CD4-positive, CD25-positive, alpha-beta regulatory T cell (primary cell): ENCODE measurements around the gene METTL8. TPM values are rescaled to one million over a fixed set of nuclear protein-coding genes. Genes with fewer than 3 reads are reported as not detected.
A peak's percentile ranks its signal among the peaks of the same experiment; 100 is the strongest.

Experiments used
- ATAC-seq, 2 donors: fragments of 150-1000 bp; cut with Tn5 transposase; one replicate each; pipeline ENCODE4 v1.10.0; 2021; ENCODE audit warnings: low read depth in 2 of 2, moderate number of reproducible peaks in 2 of 2, moderate library complexity in 1 of 2
- DNase-seq, 3 donors: peaks; one replicate each; pipeline versions ENCODE4 v3.0.0 to v3.0.0-alpha.2; 2012 to 2022; ENCODE audit warnings: mixed read lengths in 1 of 3
- H3K27ac ChIP-seq: one replicate; pipeline ENCODE4 v1.7.0; 2013; ENCODE audit warnings: mild to moderate bottlenecking, low read length; ENCODE audit not compliant: insufficient read depth, poor library complexity, severe bottlenecking
- H3K27me3 ChIP-seq: one replicate; pipeline ENCODE4 v1.7.0; 2013; ENCODE audit warnings: low read length; ENCODE audit not compliant: control insufficient read depth, insufficient read depth
- H3K36me3 ChIP-seq: one replicate; pipeline ENCODE4 v1.7.0; 2013; ENCODE audit warnings: mild to moderate bottlenecking, low read length, moderate library complexity; ENCODE audit not compliant: control insufficient read depth, insufficient read depth
- H3K4me1 ChIP-seq: 2 replicates; pipeline ENCODE4 v1.7.0; 2013; ENCODE audit warnings: mild to moderate bottlenecking, low read length; ENCODE audit not compliant: insufficient read depth, control insufficient read depth, poor library complexity, severe bottlenecking
- H3K4me3 ChIP-seq: one replicate; pipeline ENCODE4 v1.7.0; 2013; ENCODE audit warnings: low read depth, mild to moderate bottlenecking, low read length, moderate library complexity
- H3K9me3 ChIP-seq, 2 experiments: 1 replicate in 1 of 2; 2 replicates in 1 of 2; pipeline ENCODE4 v1.7.0; 2013; ENCODE audit warnings: low read length in 2 of 2, mild to moderate bottlenecking in 1 of 2, moderate library complexity in 1 of 2; ENCODE audit not compliant: control insufficient read depth in 2 of 2
- H3K27ac Mint-ChIP-seq, 3 donors: one replicate each; pipeline ENCODE4 v1.8.0; 2020 to 2022; ENCODE audit warnings: mild to moderate bottlenecking in 3 of 3, mixed read lengths in 3 of 3, moderate library complexity in 2 of 3
- H3K27me3 Mint-ChIP-seq: one replicate; pipeline ENCODE4 v1.8.0; 2022; ENCODE audit warnings: mild to moderate bottlenecking, mixed read lengths
- H3K36me3 Mint-ChIP-seq: one replicate; pipeline ENCODE4 v1.8.0; 2020; ENCODE audit warnings: mixed read lengths
- H3K4me1 Mint-ChIP-seq, 4 donors: one replicate each; pipeline ENCODE4 v1.8.0; 2020 to 2022; ENCODE audit warnings: mixed read lengths in 4 of 4, mild to moderate bottlenecking in 1 of 4
- H3K4me3 Mint-ChIP-seq, 4 donors: one replicate each; pipeline ENCODE4 v1.8.0; 2020 to 2022; ENCODE audit warnings: mild to moderate bottlenecking in 4 of 4, mixed read lengths in 4 of 4, moderate library complexity in 3 of 4
- H3K9me3 Mint-ChIP-seq, 7 donors: one replicate each; pipeline ENCODE4 v1.8.0; 2020 to 2022; ENCODE audit warnings: mixed read lengths in 7 of 7, mild to moderate bottlenecking in 3 of 7, moderate library complexity in 2 of 7
- polyA plus RNA-seq, 4 donors: library from polyadenylated mRNA; unstranded; fragments of 300-500 nt; fragmentation: Illumina TruSeq; gene quantifications; one replicate each; pipeline ENCODE4 v1.2.3, GENCODE V29; 2021
- total RNA-seq: library from RNA; stranded (reverse); gene quantifications from one replicate; pipeline ENCODE4 v1.2.3, GENCODE V29; 2022

The METTL8 gene, protein sequence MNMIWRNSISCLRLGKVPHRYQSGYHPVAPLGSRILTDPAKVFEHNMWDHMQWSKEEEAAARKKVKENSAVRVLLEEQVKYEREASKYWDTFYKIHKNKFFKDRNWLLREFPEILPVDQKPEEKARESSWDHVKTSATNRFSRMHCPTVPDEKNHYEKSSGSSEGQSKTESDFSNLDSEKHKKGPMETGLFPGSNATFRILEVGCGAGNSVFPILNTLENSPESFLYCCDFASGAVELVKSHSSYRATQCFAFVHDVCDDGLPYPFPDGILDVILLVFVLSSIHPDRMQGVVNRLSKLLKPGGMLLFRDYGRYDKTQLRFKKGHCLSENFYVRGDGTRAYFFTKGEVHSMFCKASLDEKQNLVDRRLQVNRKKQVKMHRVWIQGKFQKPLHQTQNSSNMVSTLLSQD
- total RNA-seq (19.7 TPM), polyA plus RNA-seq (10 to 100 TPM; 12.6 to 27.3 (median 19.9) TPM)

DNA sequence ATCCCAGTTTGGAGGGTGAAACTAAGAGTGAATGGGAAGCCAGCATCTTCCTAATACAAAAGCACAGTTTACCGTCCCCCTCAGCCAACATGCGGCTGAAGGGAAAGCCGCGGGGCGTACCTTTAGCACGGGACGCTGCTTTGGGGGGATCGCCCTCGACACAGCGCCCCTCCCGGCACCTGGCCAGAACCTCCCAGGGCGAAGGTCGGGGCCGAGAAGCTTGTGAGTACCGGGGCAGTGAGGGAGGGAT, at the start of gene METTL8:
TSS of gene METTL8 (minus strand) at position 228 of the 250 bp plus-strand sequence. CDS start 41,805 bp downstream, outside the sequence.
- Mint-ChIP-seq H3K27me3 (no peaks in the 10 kb centered on the region), H3K9me3 (no peaks in the 10 kb centered on the region), H3K4me3 (peak within 1 kb of the TSS; percentile 89 to 98 (median 90)), H3K4me1 (peaks cover 33 to 48% (median 35%) of the 10 kb centered on the region in 4 donors), H3K27ac (peak within 1 kb of the TSS; percentile 91 to 98 (median 95)), H3K36me3 (peaks cover 25% of the 10 kb centered on the region)
- ATAC-seq (no peak), DNase-seq (no peak)
- Histone ChIP-seq H3K36me3 (peaks cover 15% of the 10 kb centered on the region), H3K27me3 (no peaks in the 10 kb centered on the region), H3K4me1 (peaks cover 25% of the 10 kb centered on the region), H3K9me3 (no peaks in the 10 kb centered on the region), H3K27ac (peak within 1 kb of the TSS; percentile 96), H3K4me3 (peak within 1 kb of the TSS; percentile 91)

- H3K27ac Mint-ChIP-seq, result no peak overlapping the region
- Histone ChIP-seq H3K9me3 (no peaks in the 10 kb centered on the region), H3K4me3 (no peak overlapping the region), H3K4me1 (peaks cover 10% of the 10 kb centered on the region), H3K27me3 (no peaks in the 10 kb centered on the region), H3K27ac (no peak overlapping the region), H3K36me3 (peaks cover 25% of the 10 kb centered on the region)
- no peak overlapping the region for H3K4me3 Mint-ChIP-seq
- peaks cover 52% of the 10 kb centered on the region for H3K36me3 Mint-ChIP-seq
- ATAC-seq (no peak), DNase-seq (no peak)
- H3K9me3 Mint-ChIP-seq, result no peaks in the 10 kb centered on the region
- no peaks in the 10 kb centered on the region for H3K27me3 Mint-ChIP-seq
- peaks cover 7 to 24% (median 18%) of the 10 kb centered on the region in 4 donors for H3K4me1 Mint-ChIP-seq
Measured at GRCh38 chr2:171482877-171483276, 49.1 kb upstream of the METTL8 start.

GRCh38 chr2:171482308-171482707, 48.5 kb upstream of the METTL8 start:
- Histone ChIP-seq H3K4me1 (peaks cover 10% of the 10 kb centered on the region), H3K27me3 (no peaks in the 10 kb centered on the region), H3K9me3 (no peaks in the 10 kb centered on the region), H3K27ac (no peak overlapping the region), H3K36me3 (peaks cover 27% of the 10 kb centered on the region), H3K4me3 (no peak overlapping the region)
- H3K4me1 Mint-ChIP-seq, result peaks cover 7 to 24% (median 18%) of the 10 kb centered on the region in 4 donors
- H3K36me3 Mint-ChIP-seq, result peaks cover 52% of the 10 kb centered on the region
- no peaks in the 10 kb centered on the region for H3K27me3 Mint-ChIP-seq
- ATAC-seq (no peak), DNase-seq (no peak)
- no peak overlapping the region for H3K4me3 Mint-ChIP-seq
- no peak overlapping the region for H3K27ac Mint-ChIP-seq
- H3K9me3 Mint-ChIP-seq, result no peaks in the 10 kb centered on the region

DNA sequence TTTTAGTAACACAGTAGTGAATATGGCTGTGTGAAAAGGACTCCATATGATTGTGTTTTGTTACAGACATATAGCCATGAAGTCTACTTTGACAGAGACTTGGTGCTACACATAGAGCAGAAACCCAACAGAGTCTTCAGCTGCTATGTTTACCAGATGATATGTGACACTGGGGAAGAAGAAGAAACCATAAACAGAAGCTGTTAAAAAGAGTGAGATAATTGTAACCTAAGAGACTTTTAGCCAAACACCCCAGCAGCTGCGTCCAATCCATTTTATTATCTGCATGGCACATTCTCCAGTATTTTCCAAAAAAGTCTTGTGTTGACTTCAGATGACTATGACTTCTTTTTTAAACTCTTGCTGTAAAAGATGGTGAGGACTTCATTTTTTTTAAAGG, 47.1 kb upstream of the METTL8 start:
- H3K27ac ChIP-seq, result no peak overlapping the region
- ATAC-seq (no peak), DNase-seq (no peak)
- no peaks in the 10 kb centered on the region for H3K9me3 Mint-ChIP-seq
- no peaks in the 10 kb centered on the region for H3K9me3 ChIP-seq
- peaks cover 32% of the 10 kb centered on the region for H3K36me3 ChIP-seq
- peaks cover 7 to 22% (median 16%) of the 10 kb centered on the region in 4 donors for H3K4me1 Mint-ChIP-seq
- no peak overlapping the region for H3K4me3 ChIP-seq
- H3K36me3 Mint-ChIP-seq, result peaks cover 46% of the 10 kb centered on the region
- no peaks in the 10 kb centered on the region for H3K27me3 Mint-ChIP-seq
- H3K27ac Mint-ChIP-seq, result peak overlapping the region in 1 of 3 donors; percentile 2
- H3K4me1 ChIP-seq, result peaks cover 8% of the 10 kb centered on the region
- H3K4me3 Mint-ChIP-seq, result no peak overlapping the region
- H3K27me3 ChIP-seq, result no peaks in the 10 kb centered on the region

- H3K27ac Mint-ChIP-seq, result peak overlapping the region in 1 of 3 donors; percentile 10
- Histone ChIP-seq H3K9me3 (no peaks in the 10 kb centered on the region), H3K36me3 (peaks cover 44% of the 10 kb centered on the region), H3K4me3 (no peak overlapping the region), H3K27ac (no peak overlapping the region), H3K4me1 (no peaks in the 10 kb centered on the region), H3K27me3 (no peaks in the 10 kb centered on the region)
- H3K27me3 Mint-ChIP-seq, result no peaks in the 10 kb centered on the region
- peaks cover 49% of the 10 kb centered on the region for H3K36me3 Mint-ChIP-seq
- H3K4me1 Mint-ChIP-seq, result peaks cover 4 to 8% (median 6%) of the 10 kb centered on the region in 4 donors
- ATAC-seq (no peak), DNase-seq (no peak)
- H3K9me3 Mint-ChIP-seq, result no peaks in the 10 kb centered on the region
- H3K4me3 Mint-ChIP-seq, result no peak overlapping the region
Measured at GRCh38 chr2:171479154-171479814, 45.5 kb upstream of the METTL8 start.

DNA sequence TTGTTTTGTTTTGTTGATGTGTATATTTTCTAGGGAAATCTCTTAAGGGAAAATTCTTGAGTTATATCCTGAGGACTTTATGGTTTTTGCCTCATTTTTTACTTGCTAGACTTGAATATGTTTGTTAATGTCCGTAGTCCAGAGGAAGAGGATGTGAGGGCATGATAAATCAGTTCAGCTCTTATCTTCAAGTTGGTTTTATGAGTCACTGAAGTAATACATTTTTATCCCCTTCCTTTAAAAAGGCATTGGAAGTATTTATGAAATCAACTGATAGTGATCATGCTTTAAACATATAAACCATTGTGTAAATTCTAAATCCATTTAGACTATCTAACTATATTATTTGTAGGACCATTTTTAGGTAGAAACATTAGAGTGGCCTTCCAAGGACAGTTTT, 44.6 kb upstream of the METTL8 start:
- Mint-ChIP-seq H3K27ac (no peak overlapping the region), H3K36me3 (peaks cover 53% of the 10 kb centered on the region), H3K27me3 (no peaks in the 10 kb centered on the region), H3K9me3 (no peaks in the 10 kb centered on the region), H3K4me3 (no peak overlapping the region), H3K4me1 (peaks cover 0 to 8% (median 3%) of the 10 kb centered on the region in 4 donors)
- H3K4me3 ChIP-seq, result no peak overlapping the region
- H3K9me3 ChIP-seq, result no peaks in the 10 kb centered on the region
- H3K27me3 ChIP-seq, result no peaks in the 10 kb centered on the region
- DNase-seq (no peak), ATAC-seq (no peak)
- peaks cover 54% of the 10 kb centered on the region for H3K36me3 ChIP-seq
- no peaks in the 10 kb centered on the region for H3K4me1 ChIP-seq
- H3K27ac ChIP-seq, result no peak overlapping the region

DNA sequence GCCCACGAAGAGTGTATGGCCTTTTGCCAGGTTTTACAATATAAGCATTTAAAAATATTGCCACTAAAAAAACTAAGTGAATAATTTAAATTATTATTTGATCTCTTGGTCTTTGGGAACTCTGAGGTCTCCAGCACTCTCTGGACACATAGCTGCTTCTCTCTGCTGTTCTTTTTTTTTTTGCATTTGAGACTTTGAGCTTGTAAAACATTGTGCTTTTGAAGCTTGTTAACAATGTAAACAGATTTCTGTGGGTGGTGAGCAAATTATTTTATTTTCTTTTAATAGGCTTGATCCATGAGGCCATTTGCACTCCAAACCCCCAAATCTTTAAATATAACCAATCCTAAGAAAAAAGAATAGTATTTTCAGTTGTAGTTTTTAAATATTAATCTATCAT, 42.2 kb upstream of the METTL8 start:
- Mint-ChIP-seq H3K36me3 (peaks cover 47% of the 10 kb centered on the region), H3K9me3 (no peaks in the 10 kb centered on the region), H3K27ac (no peak overlapping the region), H3K4me1 (peaks cover 0 to 9% (median 0%) of the 10 kb centered on the region in 4 donors), H3K27me3 (no peaks in the 10 kb centered on the region), H3K4me3 (no peak overlapping the region)
- DNase-seq, result no peak
- ATAC-seq, result no peak
- Histone ChIP-seq H3K9me3 (no peaks in the 10 kb centered on the region), H3K36me3 (peaks cover 58% of the 10 kb centered on the region), H3K4me3 (no peak overlapping the region), H3K4me1 (no peaks in the 10 kb centered on the region), H3K27me3 (no peaks in the 10 kb centered on the region), H3K27ac (no peak overlapping the region)
